Kidney (tissue), 14 donors: ENCODE data around the gene MOSPD3. TPM values are rescaled to one million over a fixed set of nuclear protein-coding genes. Genes with fewer than 3 reads are reported as not detected.

Experiments
- DNase-seq, 5 donors: peaks; one replicate each; pipeline ENCODE4 v3.0.0-alpha.2; 2013 to 2020
- FAIRE-seq: peaks from 2 replicates; lab custom pipeline; 2012; peaks lifted over from hg19 to GRCh38; lab: Jason Lieb, UNC
- H3K27ac ChIP-seq, 2 donors: one replicate each; pipeline ENCODE4 v1.7.0; 2013; ENCODE audit warnings: low read depth in 2 of 2, low read length in 2 of 2, inconsistent platforms in 1 of 2
- H3K27me3 ChIP-seq: one replicate; pipeline ENCODE4 v1.7.1; 2013; ENCODE audit warnings: low read length, inconsistent platforms; ENCODE audit not compliant: control insufficient read depth, insufficient read depth
- H3K36me3 ChIP-seq, 3 donors: one replicate each; pipeline versions ENCODE4 v1.7.0 to v1.7.1; 2013; ENCODE audit warnings: low read length in 3 of 3, control low read depth in 1 of 3, inconsistent platforms in 1 of 3; ENCODE audit not compliant: insufficient read depth in 3 of 3, control insufficient read depth in 2 of 3
- H3K4me1 ChIP-seq, 3 donors: one replicate each; pipeline versions ENCODE4 v1.7.0 to v1.7.1; 2013; ENCODE audit warnings: low read length in 3 of 3, inconsistent platforms in 1 of 3, low read depth in 1 of 3; ENCODE audit not compliant: control insufficient read depth in 2 of 3, insufficient read depth in 2 of 3
- H3K4me3 ChIP-seq, 3 donors: one replicate each; pipeline versions ENCODE4 v1.7.0 to v1.8.1; 2013; ENCODE audit warnings: low read length in 3 of 3, control low read depth in 1 of 3, inconsistent platforms in 1 of 3
- H3K9ac ChIP-seq, 3 donors: one replicate each; pipeline versions ENCODE4 v1.7.0 to v1.7.1; 2013; ENCODE audit warnings: low read length in 3 of 3, control low read depth in 1 of 3, inconsistent platforms in 1 of 3
- H3K9me3 ChIP-seq, 3 donors: one replicate each; pipeline versions ENCODE4 v1.7.0 to v1.7.1; 2013; ENCODE audit warnings: low read length in 3 of 3, control low read depth in 1 of 3, inconsistent platforms in 1 of 3; ENCODE audit not compliant: control insufficient read depth in 2 of 3, insufficient read depth in 1 of 3
- CTCF ChIP-seq: IDR thresholded peaks from 3 replicates; pipeline ENCODE4 v1.5.1; 2012; ENCODE audit warnings: mild to moderate bottlenecking, moderate library complexity, borderline replicate concordance; ENCODE audit not compliant: insufficient read depth; ENCODE audit errors: extremely low read depth
- intact Hi-C: fragments of 100-400 bp; cut with DNase I; formaldehyde crosslinking; loops from one replicate; pipeline ENCODE4 v1.11.1; 2022
- polyA plus RNA-seq: library from polyadenylated mRNA; stranded (reverse); fragments of 350-450 nt; fragmentation: Illumina TruSeq; extraction: RNeasy Lipid Tissue Mini Kit (QIAGEN cat#74804); gene quantifications from one replicate; pipeline ENCODE4 v1.2.3, GENCODE V29; 2014; ENCODE audit warnings: low read depth, low replicate concordance; ENCODE audit not compliant: insufficient read depth
- total RNA-seq: library from RNA; stranded (reverse); fragmentation: NEBNext Ultra II Directional; extraction: Animal tissue kit (Norgen Biotek cat#: 25700); gene quantifications from one replicate; pipeline ENCODE4 v1.2.1, GENCODE V29; 2021
- donor health status: control.
- donor health status: control.
- donor health status: control.
- donor health status: control.
- donor health status: control.
- donor health status: DM: yes; HTN: yes; CAD: no.
- donor health status: Normal renal cell carcinoma (clear cell type).

The MOSPD3 gene
- total and polyA plus RNA-seq, 2 donors from 2014 or later = 18.2 to 30.6 TPM

DNA sequence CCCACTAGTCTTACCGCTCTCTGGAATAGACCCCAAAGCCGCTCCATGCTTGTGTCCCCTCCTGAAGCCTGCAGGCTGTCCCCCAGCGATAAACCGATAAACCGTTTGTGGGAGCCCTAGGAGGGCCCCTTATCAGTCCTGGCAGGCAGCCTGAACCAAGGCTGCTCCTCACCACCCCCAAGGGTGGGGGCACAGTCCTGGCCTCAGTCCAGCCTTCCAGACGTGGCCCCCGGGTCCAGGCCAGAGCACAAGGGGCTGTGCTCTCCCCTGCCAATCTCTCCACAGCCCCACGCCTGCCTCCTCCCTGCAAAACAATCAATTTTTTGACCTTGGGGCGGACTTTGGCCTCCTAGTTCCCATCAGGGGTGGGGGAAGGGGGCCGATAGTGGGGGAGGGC is 29.1 kb downstream of the MOSPD3 start, which contains the start of gene TFR2:
TSS of gene TFR2 (minus strand) at position 90 of the 397 bp plus-strand sequence. CDS start at position 47, 43 bp downstream.
- Histone ChIP-seq H3K27me3 (no peaks in the 10 kb centered on the region), H3K27ac (no peak within 1 kb of the TSS), H3K9ac (no peak within 1 kb of the TSS), H3K4me3 (no peak within 1 kb of the TSS), H3K36me3 (no peaks in the 10 kb centered on the region), H3K4me1 (no peaks in the 10 kb centered on the region), H3K9me3 (no peaks in the 10 kb centered on the region)
- FAIRE-seq (no peak), DNase-seq (no peak)
- no peak for TF ChIP-seq CTCF
- intact Hi-C loops = no loop called here

DNA sequence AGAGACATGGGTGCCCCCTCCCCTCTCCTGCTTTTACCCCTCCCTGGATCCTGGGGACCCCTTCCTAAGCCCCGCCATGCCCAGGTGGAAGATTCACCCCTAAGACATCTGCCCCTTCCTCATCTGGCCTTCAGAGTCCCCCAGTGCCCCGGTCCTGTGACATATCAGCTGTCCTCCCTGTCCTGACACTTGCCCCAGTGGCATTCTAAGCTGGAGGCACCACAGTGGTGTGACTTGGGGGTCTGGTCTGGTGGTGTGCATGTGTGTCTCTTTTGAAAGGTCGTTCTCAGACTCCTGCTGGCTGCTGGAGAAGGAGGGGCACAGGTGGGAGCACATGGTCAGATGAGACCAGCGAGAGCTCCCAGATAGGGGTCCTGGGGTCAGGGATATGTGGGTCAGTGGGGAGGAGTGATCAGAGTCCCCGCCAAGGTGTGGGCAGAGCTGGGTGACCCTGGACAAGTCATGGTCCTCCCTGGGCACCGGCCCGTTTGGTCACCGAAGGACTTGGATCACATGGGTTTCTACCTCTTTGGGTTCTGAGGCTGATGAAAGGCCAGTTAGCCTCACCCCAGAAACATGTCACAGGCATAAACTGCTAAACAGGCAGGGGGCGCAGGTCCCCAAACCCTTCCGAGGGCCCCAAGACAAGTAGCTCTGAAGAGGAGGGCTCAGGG is 29.7 kb downstream of the MOSPD3 start:
- intact Hi-C loops = no loop called here
- Histone ChIP-seq H3K4me1 (no peaks in the 10 kb centered on the region), H3K9ac (no peak overlapping the region), H3K4me3 (no peak overlapping the region), H3K36me3 (no peaks in the 10 kb centered on the region), H3K9me3 (no peaks in the 10 kb centered on the region), H3K27me3 (no peaks in the 10 kb centered on the region), H3K27ac (no peak overlapping the region)
- DNase-seq (no peak), FAIRE-seq (no peak)
- no peak for TF ChIP-seq CTCF

DNA sequence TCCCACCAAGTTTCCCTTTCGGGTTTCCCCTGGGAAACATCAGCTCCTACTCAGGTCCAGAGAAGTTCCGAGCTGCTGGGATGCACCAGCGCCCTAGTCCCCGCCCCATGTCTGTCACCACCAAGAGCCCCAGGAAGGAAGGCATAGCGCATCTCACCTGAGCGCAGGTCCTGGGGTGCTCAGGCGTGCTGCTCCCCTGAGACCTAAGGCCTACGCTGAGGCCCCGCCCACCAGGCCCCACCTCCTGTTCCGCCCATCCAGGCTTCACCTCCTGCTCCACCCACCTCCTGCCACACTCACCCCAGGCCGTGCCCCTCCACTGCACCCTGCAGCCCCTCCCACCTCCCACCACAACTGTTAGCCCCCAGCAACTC is 30.2 kb downstream of the MOSPD3 start:
- no peak overlapping the region for H3K9ac ChIP-seq
- no peaks in the 10 kb centered on the region for H3K27me3 ChIP-seq
- FAIRE-seq = no peak

More for the DNA sequence above, 30.2 kb downstream of the MOSPD3 start:
- TF ChIP-seq CTCF = no peak
- Histone ChIP-seq H3K9me3 (no peaks in the 10 kb centered on the region), H3K36me3 (no peaks in the 10 kb centered on the region), H3K27ac (no peak overlapping the region), H3K4me3 (no peak overlapping the region), H3K4me1 (no peaks in the 10 kb centered on the region)
- intact Hi-C loops = no loop called here
- peak in 3 of 5 donors; percentile 14 to 70 (median 36) for DNase-seq
